Measurements from ENCODE around the gene DPPA3. TPM values are rescaled to one million over a fixed set of nuclear protein-coding genes. Genes with fewer than 3 reads are reported as not detected.
"Not testable (repeated sequence)": the region's sequence is repeated elsewhere in the genome, so short reads cannot be mapped to it uniquely, and the experiment has no call there.

DPPA3 gene
- total and polyA plus RNA-seq, 5 donors from 2014 or later, result not detected

- H3K27ac ChIP-seq (ENCODE audit: insufficient read depth, low read length, poor library complexity, severe bottlenecking), result no peak overlapping the region
- no peaks in the 10 kb centered on the region for H3K4me1 ChIP-seq (ENCODE audit: control insufficient read depth, insufficient read depth, low read length, poor library complexity, severe bottlenecking)
- no peak for ATAC-seq (ENCODE audit: low read depth in 2 of 2)
- Mint-ChIP-seq H3K27me3 (no peaks in the 10 kb centered on the region), H3K27ac (no peak overlapping the region), H3K36me3 (no peaks in the 10 kb centered on the region), H3K4me3 (no peak overlapping the region), H3K9me3 (no peaks in the 10 kb centered on the region), H3K4me1 (no peaks in the 10 kb centered on the region)
- no peaks in the 10 kb centered on the region for H3K9me3 ChIP-seq (ENCODE audit: control insufficient read depth in 2 of 2, low read length in 2 of 2)
- no peak for DNase-seq
- H3K36me3 ChIP-seq (ENCODE audit: control insufficient read depth, insufficient read depth, low read length), result no peaks in the 10 kb centered on the region
- no peaks in the 10 kb centered on the region for H3K27me3 ChIP-seq (ENCODE audit: control insufficient read depth, insufficient read depth, low read length)
- no peak overlapping the region for H3K4me3 ChIP-seq (ENCODE audit: low read depth, low read length)
Measured at GRCh38 chr12:7731486-7731885, 20.3 kb downstream of the DPPA3 start.

DNA sequence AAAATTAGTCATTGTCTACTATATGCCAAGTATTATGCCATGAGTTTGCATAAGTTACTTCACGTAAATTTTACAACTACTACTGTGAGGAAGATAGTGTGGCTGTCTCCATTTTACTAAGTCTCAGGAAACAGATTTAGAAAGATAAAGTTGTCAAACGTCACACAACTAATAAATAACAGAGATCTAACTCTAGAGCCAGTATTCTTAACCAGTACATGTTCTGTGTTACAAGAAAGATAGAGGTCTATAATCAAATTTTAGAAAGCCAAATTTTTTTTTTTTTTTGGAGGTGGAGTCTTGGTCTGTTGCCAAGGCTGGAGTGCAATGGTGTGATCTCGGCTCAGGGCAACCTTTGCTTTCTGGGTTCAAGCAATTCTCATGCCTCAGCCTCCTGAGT, 21.8 kb downstream of the DPPA3 start:
- Mint-ChIP-seq H3K27me3 (no peaks in the 10 kb centered on the region), H3K36me3 (no peaks in the 10 kb centered on the region), H3K27ac (no peak overlapping the region), H3K4me1 (no peaks in the 10 kb centered on the region), H3K9me3 (no peaks in the 10 kb centered on the region), H3K4me3 (no peak overlapping the region)
- H3K27me3 ChIP-seq (ENCODE audit: control insufficient read depth, insufficient read depth, low read length), result no peaks in the 10 kb centered on the region
- no peak overlapping the region for H3K4me3 ChIP-seq (ENCODE audit: low read depth, low read length)
- no peaks in the 10 kb centered on the region for H3K9me3 ChIP-seq (ENCODE audit: control insufficient read depth in 2 of 2, low read length in 2 of 2)
- no peak overlapping the region for H3K27ac ChIP-seq (ENCODE audit: insufficient read depth, low read length, poor library complexity, severe bottlenecking)
- no peaks in the 10 kb centered on the region for H3K4me1 ChIP-seq (ENCODE audit: control insufficient read depth, insufficient read depth, low read length, poor library complexity, severe bottlenecking)
- H3K36me3 ChIP-seq (ENCODE audit: control insufficient read depth, insufficient read depth, low read length), result no peaks in the 10 kb centered on the region
- DNase-seq (no peak), ATAC-seq (ENCODE audit: low read depth in 2 of 2) (no peak)

DNA sequence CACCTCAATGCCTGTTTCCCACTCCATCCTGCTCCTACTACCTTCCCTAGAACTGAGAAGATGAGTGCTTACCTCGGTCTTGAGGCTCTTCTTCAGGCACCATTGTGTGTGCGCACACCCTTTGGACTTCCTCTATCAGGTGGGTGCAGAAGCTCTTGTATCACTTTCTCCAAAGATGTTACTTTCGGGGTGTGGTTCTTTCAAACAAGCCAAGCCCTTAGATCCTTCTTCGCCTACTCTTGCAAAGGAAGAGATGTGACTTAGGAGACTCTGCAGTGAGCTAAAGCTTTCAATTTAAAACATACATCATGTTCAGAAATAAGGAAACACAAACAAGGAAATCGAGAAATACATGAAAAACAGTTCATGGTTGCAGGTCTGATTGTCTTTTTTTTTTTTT, 36.0 kb downstream of the DPPA3 start, which contains the start of gene CLEC4C:
TSS of gene CLEC4C (minus strand) at position 130 of the 400 bp plus-strand sequence. CDS start at position 103, 27 bp downstream.
- Histone ChIP-seq H3K27me3 (ENCODE audit: control insufficient read depth, insufficient read depth, low read length) (no peaks in the 10 kb centered on the region), H3K9me3 (ENCODE audit: control insufficient read depth in 2 of 2, low read length in 2 of 2) (no peaks in the 10 kb centered on the region), H3K36me3 (ENCODE audit: control insufficient read depth, insufficient read depth, low read length) (no peaks in the 10 kb centered on the region), H3K27ac (ENCODE audit: insufficient read depth, low read length, poor library complexity, severe bottlenecking) (no peak within 1 kb of the TSS), H3K4me3 (ENCODE audit: low read depth, low read length) (no peak within 1 kb of the TSS), H3K4me1 (ENCODE audit: control insufficient read depth, insufficient read depth, low read length, poor library complexity, severe bottlenecking) (no peaks in the 10 kb centered on the region)
- no peaks in the 10 kb centered on the region for H3K4me1 Mint-ChIP-seq
- no peak for DNase-seq
- no peak within 1 kb of the TSS for H3K27ac Mint-ChIP-seq
- H3K36me3 Mint-ChIP-seq, result no peaks in the 10 kb centered on the region
- ATAC-seq (ENCODE audit: low read depth in 2 of 2), result no peak
- H3K4me3 Mint-ChIP-seq, result no peak within 1 kb of the TSS
- no peaks in the 10 kb centered on the region for H3K27me3 Mint-ChIP-seq
- H3K9me3 Mint-ChIP-seq, result peaks cover 0 to 3% (median 0%) of the 10 kb centered on the region in 7 donors

GRCh38 chr12:7748852-7749251, 37.6 kb downstream of the DPPA3 start:
- Mint-ChIP-seq H3K27ac (no peak overlapping the region), H3K9me3 (peaks cover 0 to 3% (median 0%) of the 10 kb centered on the region in 7 donors), H3K36me3 (no peaks in the 10 kb centered on the region), H3K4me1 (no peaks in the 10 kb centered on the region), H3K4me3 (no peak overlapping the region), H3K27me3 (no peaks in the 10 kb centered on the region)
- DNase-seq, result no peak
- H3K27me3 ChIP-seq (ENCODE audit: control insufficient read depth, insufficient read depth, low read length), result no peaks in the 10 kb centered on the region
- no peak for ATAC-seq (ENCODE audit: low read depth in 2 of 2)
- H3K27ac ChIP-seq (ENCODE audit: insufficient read depth, low read length, poor library complexity, severe bottlenecking), result no peak overlapping the region
- H3K36me3 ChIP-seq (ENCODE audit: control insufficient read depth, insufficient read depth, low read length), result no peaks in the 10 kb centered on the region
- no peak overlapping the region for H3K4me3 ChIP-seq (ENCODE audit: low read depth, low read length)
- H3K4me1 ChIP-seq (ENCODE audit: control insufficient read depth, insufficient read depth, low read length, poor library complexity, severe bottlenecking), result no peaks in the 10 kb centered on the region
- H3K9me3 ChIP-seq (ENCODE audit: control insufficient read depth in 2 of 2, low read length in 2 of 2), result no peaks in the 10 kb centered on the region

- Mint-ChIP-seq H3K9me3 (peaks cover 0 to 3% (median 0%) of the 10 kb centered on the region in 7 donors), H3K4me1 (no peaks in the 10 kb centered on the region), H3K36me3 (no peaks in the 10 kb centered on the region), H3K27me3 (no peaks in the 10 kb centered on the region), H3K27ac (no peak overlapping the region), H3K4me3 (no peak overlapping the region)
- no peak for DNase-seq
- Histone ChIP-seq H3K4me1 (ENCODE audit: control insufficient read depth, insufficient read depth, low read length, poor library complexity, severe bottlenecking) (no peaks in the 10 kb centered on the region), H3K36me3 (ENCODE audit: control insufficient read depth, insufficient read depth, low read length) (no peaks in the 10 kb centered on the region), H3K4me3 (ENCODE audit: low read depth, low read length) (no peak overlapping the region), H3K9me3 (ENCODE audit: control insufficient read depth in 2 of 2, low read length in 2 of 2) (no peaks in the 10 kb centered on the region), H3K27ac (ENCODE audit: insufficient read depth, low read length, poor library complexity, severe bottlenecking) (no peak overlapping the region), H3K27me3 (ENCODE audit: control insufficient read depth, insufficient read depth, low read length) (no peaks in the 10 kb centered on the region)
- no peak for ATAC-seq (ENCODE audit: low read depth in 2 of 2)
Measured at GRCh38 chr12:7749442-7749841, 38.2 kb downstream of the DPPA3 start.

GRCh38 chr12:7750350-7750749, 39.1 kb downstream of the DPPA3 start:
- Histone ChIP-seq H3K4me1 (ENCODE audit: control insufficient read depth, insufficient read depth, low read length, poor library complexity, severe bottlenecking) (no peaks in the 10 kb centered on the region), H3K27me3 (ENCODE audit: control insufficient read depth, insufficient read depth, low read length) (no peaks in the 10 kb centered on the region), H3K27ac (ENCODE audit: insufficient read depth, low read length, poor library complexity, severe bottlenecking) (no peak overlapping the region), H3K9me3 (ENCODE audit: control insufficient read depth in 2 of 2, low read length in 2 of 2) (no peaks in the 10 kb centered on the region), H3K4me3 (ENCODE audit: low read depth, low read length) (no peak overlapping the region), H3K36me3 (ENCODE audit: control insufficient read depth, insufficient read depth, low read length) (no peaks in the 10 kb centered on the region)
- no peak overlapping the region for H3K27ac Mint-ChIP-seq
- no peaks in the 10 kb centered on the region for H3K36me3 Mint-ChIP-seq
- ATAC-seq (ENCODE audit: low read depth in 2 of 2) (no peak), DNase-seq (no peak)
- H3K4me1 Mint-ChIP-seq, result no peaks in the 10 kb centered on the region
- H3K4me3 Mint-ChIP-seq, result no peak overlapping the region
- peaks cover 0 to 3% (median 0%) of the 10 kb centered on the region in 7 donors for H3K9me3 Mint-ChIP-seq
- H3K27me3 Mint-ChIP-seq, result no peaks in the 10 kb centered on the region

DNA sequence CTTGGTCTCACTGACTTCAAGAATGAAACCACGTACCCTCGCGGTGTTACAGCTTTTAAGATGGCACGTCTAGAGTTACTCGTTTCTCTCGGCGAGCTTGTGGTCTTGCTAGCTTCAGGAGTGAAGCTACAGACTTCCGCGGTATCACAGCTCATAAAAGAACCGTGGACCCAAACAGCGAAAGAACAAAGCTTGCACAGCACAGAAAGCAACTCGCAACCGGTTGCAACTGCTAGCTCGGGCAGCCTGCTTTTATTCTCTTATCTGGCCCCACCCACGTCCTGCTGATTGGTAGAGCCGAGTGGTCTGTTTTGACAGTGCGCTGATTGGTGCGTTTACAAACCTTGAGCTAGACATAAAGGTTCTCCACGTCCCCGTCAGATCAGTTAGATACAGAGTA, 40.2 kb downstream of the DPPA3 start:
- no peak overlapping the region for H3K27ac Mint-ChIP-seq
- no peaks in the 10 kb centered on the region for H3K4me1 Mint-ChIP-seq
- no peak for DNase-seq
- no peaks in the 10 kb centered on the region for H3K36me3 Mint-ChIP-seq
- Histone ChIP-seq H3K4me1 (ENCODE audit: control insufficient read depth, insufficient read depth, low read length, poor library complexity, severe bottlenecking) (no peaks in the 10 kb centered on the region), H3K9me3 (ENCODE audit: control insufficient read depth in 2 of 2, low read length in 2 of 2) (no peaks in the 10 kb centered on the region), H3K36me3 (ENCODE audit: control insufficient read depth, insufficient read depth, low read length) (no peaks in the 10 kb centered on the region), H3K27ac (ENCODE audit: insufficient read depth, low read length, poor library complexity, severe bottlenecking) (no peak overlapping the region), H3K4me3 (ENCODE audit: low read depth, low read length) (no peak overlapping the region), H3K27me3 (ENCODE audit: control insufficient read depth, insufficient read depth, low read length) (no peaks in the 10 kb centered on the region)
- H3K27me3 Mint-ChIP-seq, result no peaks in the 10 kb centered on the region
- no peak for ATAC-seq (ENCODE audit: low read depth in 2 of 2)
- no peak overlapping the region for H3K4me3 Mint-ChIP-seq
- H3K9me3 Mint-ChIP-seq, result peaks cover 0 to 3% (median 0%) of the 10 kb centered on the region in 7 donors

DNA sequence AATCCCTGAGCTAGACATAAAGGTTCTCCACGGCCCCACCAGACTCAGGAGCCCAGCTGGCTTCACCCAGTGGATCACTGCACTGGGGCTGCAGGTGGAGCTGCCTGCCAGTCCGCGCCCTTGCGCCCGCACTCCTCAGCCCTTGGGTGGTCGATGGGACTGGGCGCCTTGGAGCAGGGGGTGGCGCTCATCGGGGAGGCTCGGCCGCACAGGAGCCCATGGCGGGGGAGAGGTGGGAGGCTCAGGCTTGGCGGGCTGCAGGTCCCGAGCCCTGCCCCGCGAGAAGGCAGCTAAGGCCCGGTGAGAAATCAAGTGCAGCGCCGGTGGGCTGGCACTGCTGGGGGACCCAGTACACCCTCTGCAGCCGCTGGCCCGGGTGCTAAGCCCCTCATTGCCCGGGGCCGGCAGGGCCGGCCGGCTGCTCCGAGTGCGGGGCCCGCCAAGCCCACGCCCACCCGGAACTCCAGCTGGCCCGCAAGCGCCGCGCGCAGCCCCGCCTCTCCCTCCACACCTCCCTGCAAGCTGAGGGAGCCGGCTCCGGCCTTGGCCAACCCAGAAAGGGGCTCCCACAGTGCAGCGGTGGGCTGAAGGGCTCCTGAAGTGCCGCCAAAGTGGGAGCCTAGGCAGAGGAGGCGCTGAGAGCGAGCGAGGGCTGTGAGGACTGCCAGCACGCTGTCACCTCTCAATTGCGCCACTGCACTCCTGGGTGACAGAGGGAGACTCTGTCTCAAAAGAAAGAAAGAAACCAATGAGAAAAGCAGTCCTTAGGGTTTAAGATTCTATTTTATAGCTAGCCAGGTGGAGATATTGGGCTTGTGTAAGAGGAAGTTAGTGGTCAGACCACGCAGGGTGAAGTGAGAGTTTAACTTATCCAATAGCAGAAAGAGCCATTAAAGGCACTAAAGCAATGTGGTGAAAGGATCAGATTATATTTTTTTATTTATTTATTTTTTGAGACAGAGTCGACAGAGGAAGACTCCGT, 41.0 kb downstream of the DPPA3 start:
- DNase-seq; H3K36me3 ChIP-seq (ENCODE audit: control insufficient read depth, insufficient read depth, low read length); H3K4me1 Mint-ChIP-seq; H3K9me3 Mint-ChIP-seq; H3K4me3 Mint-ChIP-seq; H3K9me3 ChIP-seq (ENCODE audit: control insufficient read depth in 2 of 2, low read length in 2 of 2); H3K27me3 ChIP-seq (ENCODE audit: control insufficient read depth, insufficient read depth, low read length); H3K4me1 ChIP-seq (ENCODE audit: control insufficient read depth, insufficient read depth, low read length, poor library complexity, severe bottlenecking); H3K27ac ChIP-seq (ENCODE audit: insufficient read depth, low read length, poor library complexity, severe bottlenecking); H3K27ac Mint-ChIP-seq; ATAC-seq (ENCODE audit: low read depth in 2 of 2); H3K27me3 Mint-ChIP-seq; H3K4me3 ChIP-seq (ENCODE audit: low read depth, low read length); H3K36me3 Mint-ChIP-seq: not testable (repeated sequence)
